Trophoblast cell (in vitro differentiated cells and primary cell): ENCODE data around the gene AARS1. TPM values are rescaled to one million over a fixed set of nuclear protein-coding genes. Genes with fewer than 3 reads are reported as not detected.
A peak's percentile ranks its signal among the peaks of the same experiment; 100 is the strongest.
"Not testable (repeated sequence)": the region's sequence is repeated elsewhere in the genome, so short reads cannot be mapped to it uniquely, and the experiment has no call there.

Experiments used
- DNase-seq, 2 donors: peaks; one replicate each; pipeline ENCODE4 v3.0.0-alpha.2; 2016
- H2AFZ ChIP-seq: 2 replicates; pipeline ENCODE4 v1.6.1; 2013; ENCODE audit warnings: low read length, moderate library complexity, mild to moderate bottlenecking; ENCODE audit not compliant: insufficient read depth, poor library complexity
- H2AK5ac ChIP-seq: 2 replicates; pipeline ENCODE4 v1.6.1; 2013; ENCODE audit warnings: mild to moderate bottlenecking, low read length
- H2BK120ac ChIP-seq: 2 replicates; pipeline ENCODE4 v1.6.1; 2013; ENCODE audit warnings: low read length, mild to moderate bottlenecking, moderate library complexity; ENCODE audit not compliant: insufficient read depth, poor library complexity
- H2BK12ac ChIP-seq: 2 replicates; pipeline ENCODE4 v1.6.1; 2013; ENCODE audit warnings: mild to moderate bottlenecking, low read length, moderate library complexity
- H2BK5ac ChIP-seq: 2 replicates; pipeline ENCODE4 v1.6.1; 2013; ENCODE audit warnings: low read length, low read depth, moderate library complexity, mild to moderate bottlenecking; ENCODE audit not compliant: poor library complexity
- H3K14ac ChIP-seq: 2 replicates; pipeline ENCODE4 v1.6.1; 2013; ENCODE audit warnings: mild to moderate bottlenecking, low read length
- H3K18ac ChIP-seq: 2 replicates; pipeline ENCODE4 v1.6.1; 2013; ENCODE audit warnings: mild to moderate bottlenecking, low read length
- H3K23ac ChIP-seq: 2 replicates; pipeline ENCODE4 v1.6.1; 2013; ENCODE audit warnings: low read length
- H3K27ac ChIP-seq: 2 replicates; pipeline ENCODE4 v1.5.1; 2013; ENCODE audit warnings: low read depth, mild to moderate bottlenecking, inconsistent platforms, low read length, moderate library complexity
- H3K27me3 ChIP-seq: 2 replicates; pipeline ENCODE4 v1.6.1; 2013; ENCODE audit warnings: inconsistent platforms, mild to moderate bottlenecking, low read length, moderate library complexity; ENCODE audit not compliant: insufficient read depth
- H3K36me3 ChIP-seq, 2 experiments: 1 replicate in 1 of 2; 2 replicates in 1 of 2; pipeline ENCODE4 v1.6.1; 2013; ENCODE audit warnings: low read length in 2 of 2, mild to moderate bottlenecking in 2 of 2, moderate library complexity in 1 of 2; ENCODE audit not compliant: insufficient read depth in 2 of 2, control insufficient read depth in 1 of 2
- H3K4ac ChIP-seq: 2 replicates; pipeline ENCODE4 v1.6.1; 2013; ENCODE audit warnings: low read depth, mild to moderate bottlenecking, low read length, moderate library complexity
- H3K4me1 ChIP-seq, 2 experiments: 1 replicate in 1 of 2; 2 replicates in 1 of 2; pipeline ENCODE4 v1.6.1; 2013; ENCODE audit warnings: low read length in 2 of 2, mild to moderate bottlenecking in 2 of 2, moderate library complexity in 1 of 2; ENCODE audit not compliant: insufficient read depth in 2 of 2, control insufficient read depth in 1 of 2
- H3K4me2 ChIP-seq: 2 replicates; pipeline ENCODE4 v1.6.1; 2013; ENCODE audit warnings: inconsistent platforms, mild to moderate bottlenecking, low read length, moderate library complexity
- H3K4me3 ChIP-seq: 2 replicates; pipeline ENCODE4 v1.5.1; 2013; ENCODE audit warnings: mild to moderate bottlenecking, low read depth, low read length, inconsistent platforms
- H3K79me1 ChIP-seq: one replicate; pipeline ENCODE4 v1.6.1; 2013; ENCODE audit warnings: low read length
- H3K79me2 ChIP-seq: 2 replicates; pipeline ENCODE4 v1.6.1; 2013; ENCODE audit warnings: low read length, mild to moderate bottlenecking; ENCODE audit not compliant: control insufficient read depth, insufficient read depth, poor library complexity
- H3K9ac ChIP-seq: 2 replicates; pipeline ENCODE4 v1.6.1; 2013; ENCODE audit warnings: mild to moderate bottlenecking, low read length
- H3K9me3 ChIP-seq: 2 replicates; pipeline ENCODE4 v1.6.1; 2013; ENCODE audit warnings: low read depth, mild to moderate bottlenecking, control low read depth, inconsistent platforms, low read length; ENCODE audit not compliant: insufficient read depth
- H4K12ac ChIP-seq: 2 replicates; pipeline ENCODE4 v1.6.1; 2013; ENCODE audit warnings: low read depth, mild to moderate bottlenecking, low read length, moderate library complexity
- H4K8ac ChIP-seq: 2 replicates; pipeline ENCODE4 v1.6.1; 2013; ENCODE audit warnings: low read depth, mild to moderate bottlenecking, low read length, moderate library complexity
- H4K91ac ChIP-seq: one replicate; pipeline ENCODE4 v1.6.1; 2013; ENCODE audit warnings: low read depth, mild to moderate bottlenecking, low read length, moderate library complexity
- WGBS: extraction: QIAGEN DNeasy Blood & Tissue Kit; methylation state at CpG from one replicate; pipeline ENCODE4 v1.1.7; 2013; ENCODE audit warnings: missing lambda C conversion rate; ENCODE audit not compliant: insufficient read length, insufficient coverage; ENCODE audit errors: extremely low coverage; 5-methylcytosine and 5-hydroxymethylcytosine counted together
- polyA plus RNA-seq: library from polyadenylated mRNA; stranded (reverse); fragments of 200-250 nt; gene quantifications from 2 replicates; pipeline ENCODE4 v1.2.3, GENCODE V29; 2013

The AARS1 gene
- 82.2 and 83.9 TPM in 2 replicates for polyA plus RNA-seq

- peak within 1 kb of the TSS; percentile 90 for H3K27ac ChIP-seq
- peak within 1 kb of the TSS; percentile 71 for H2BK5ac ChIP-seq
- peaks cover 6 to 7% of the 10 kb centered on the region in 2 experiments for H3K36me3 ChIP-seq
- H3K23ac ChIP-seq, result no peak within 1 kb of the TSS
- peak within 1 kb of the TSS; percentile 87 for H3K4ac ChIP-seq
- WGBS, result no CpG with 5 or more reads among the region's 53 CpGs
- H2AK5ac ChIP-seq, result peak within 1 kb of the TSS; percentile 81
- H2AFZ ChIP-seq, result peak within 1 kb of the TSS; percentile 70
- peak within 1 kb of the TSS; percentile 88 for H2BK120ac ChIP-seq
- no peaks in the 10 kb centered on the region for H3K27me3 ChIP-seq
- H3K4me2 ChIP-seq, result peak within 1 kb of the TSS; percentile 65
- H3K79me2 ChIP-seq, result peaks cover 15% of the 10 kb centered on the region
- peak within 1 kb of the TSS; percentile 93 for H3K14ac ChIP-seq
- H4K91ac ChIP-seq, result peak within 1 kb of the TSS; percentile 88
- H2BK12ac ChIP-seq, result peak within 1 kb of the TSS; percentile 95
- no peaks in the 10 kb centered on the region for H3K4me1 ChIP-seq
- H3K4me3 ChIP-seq, result peak within 1 kb of the TSS; percentile 81
- H4K8ac ChIP-seq, result peak within 1 kb of the TSS; percentile 84
- peak within 1 kb of the TSS; percentile 78 for H4K12ac ChIP-seq
- no peaks in the 10 kb centered on the region for H3K9me3 ChIP-seq
- DNase-seq, result peak; percentile 96 to 100
- H3K9ac ChIP-seq, result peak within 1 kb of the TSS; percentile 72
- H3K79me1 ChIP-seq, result peaks cover 16% of the 10 kb centered on the region
- H3K18ac ChIP-seq, result peak within 1 kb of the TSS; percentile 69
Measured at GRCh38 chr16:70289229-70290094, at the start of gene AARS1. Gene AARS1 (minus strand): TSS chr16:70289506. CDS start chr16:70282763, 6,743 bp downstream.

- H2AK5ac ChIP-seq, result no peak overlapping the region
- H3K23ac ChIP-seq, result no peak overlapping the region
- peaks cover 18 to 20% of the 10 kb centered on the region in 2 experiments for H3K36me3 ChIP-seq
- no peak overlapping the region for H2AFZ ChIP-seq
- H3K9ac ChIP-seq, result no peak overlapping the region
- H3K18ac ChIP-seq, result no peak overlapping the region
- H2BK120ac ChIP-seq, result no peak overlapping the region
- no peak overlapping the region for H3K4me3 ChIP-seq
- H2BK5ac ChIP-seq, result no peak overlapping the region
- no peaks in the 10 kb centered on the region for H3K27me3 ChIP-seq
- no peak overlapping the region for H4K91ac ChIP-seq
- WGBS, result no CpG with 5 or more reads among the region's 5 CpGs
- no peaks in the 10 kb centered on the region for H3K79me2 ChIP-seq
- no peaks in the 10 kb centered on the region for H3K4me1 ChIP-seq
- H3K79me1 ChIP-seq, result no peaks in the 10 kb centered on the region
- H3K9me3 ChIP-seq, result no peaks in the 10 kb centered on the region
- no peak overlapping the region for H3K14ac ChIP-seq
- H3K4me2 ChIP-seq, result no peak overlapping the region
- H4K12ac ChIP-seq, result no peak overlapping the region
- DNase-seq, result no peak
- no peak overlapping the region for H3K27ac ChIP-seq
- H2BK12ac ChIP-seq, result no peak overlapping the region
- no peak overlapping the region for H3K4ac ChIP-seq
- no peak overlapping the region for H4K8ac ChIP-seq
Measured at GRCh38 chr16:70337814-70338213, 48.5 kb upstream of the AARS1 start.

GRCh38 chr16:70332728-70333127 is 43.4 kb upstream of the AARS1 start:
- WGBS, result no CpG with 5 or more reads among the region's 12 CpGs

GRCh38 chr16:70331588-70332358 is 42.5 kb upstream of the AARS1 start:
- Histone ChIP-seq H4K91ac (no peak overlapping the region), H3K18ac (no peak overlapping the region), H3K4ac (no peak overlapping the region), H3K9me3 (no peaks in the 10 kb centered on the region), H3K27ac (no peak overlapping the region), H3K9ac (no peak overlapping the region), H3K23ac (no peak overlapping the region), H4K8ac (no peak overlapping the region), H3K36me3 (peaks cover 40 to 50% of the 10 kb centered on the region in 2 experiments), H4K12ac (no peak overlapping the region), H3K79me1 (no peaks in the 10 kb centered on the region), H2BK12ac (no peak overlapping the region), H2AK5ac (no peak overlapping the region), H3K4me1 (peaks cover 2% of the 10 kb centered on the region in 2 experiments), H2AFZ (no peak overlapping the region), H2BK5ac (no peak overlapping the region), H3K14ac (no peak overlapping the region), H3K4me2 (no peak overlapping the region), H3K27me3 (no peaks in the 10 kb centered on the region), H2BK120ac (no peak overlapping the region), H3K79me2 (no peaks in the 10 kb centered on the region), H3K4me3 (no peak overlapping the region)
- WGBS, result no CpG with 5 or more reads among the region's 9 CpGs
- peak in 1 of 2 donors; percentile 28 for DNase-seq

More at GRCh38 chr16:70332728-70333127, 43.4 kb upstream of the AARS1 start:
- not testable (repeated sequence) for H4K91ac ChIP-seq, H3K27ac ChIP-seq, H2AK5ac ChIP-seq, H2BK12ac ChIP-seq, H3K23ac ChIP-seq, H3K18ac ChIP-seq, H3K79me2 ChIP-seq, H3K79me1 ChIP-seq, H3K14ac ChIP-seq, H3K4me1 ChIP-seq, H3K27me3 ChIP-seq, H3K4me2 ChIP-seq, H3K9ac ChIP-seq, DNase-seq, H3K4ac ChIP-seq, H4K12ac ChIP-seq, H3K4me3 ChIP-seq, H2AFZ ChIP-seq, H3K9me3 ChIP-seq
- Histone ChIP-seq H4K8ac (peak overlapping the region; percentile 43), H2BK5ac (peak overlapping the region; percentile 44), H3K36me3 (peaks cover 35 to 47% of the 10 kb centered on the region in 2 experiments), H2BK120ac (peak overlapping the region; percentile 1)
